ENCODE data around the gene BAHCC1. TPM values are rescaled to one million over a fixed set of nuclear protein-coding genes. Genes with fewer than 3 reads are reported as not detected.

BAHCC1 gene
- total and polyA plus RNA-seq, 10 of the 15 experiments (the other 5 are each of a cell fraction or from before 2014, with no cell fraction given) = 0.03 to 0.14 (median 0.11) TPM; not detected in 6

DNA sequence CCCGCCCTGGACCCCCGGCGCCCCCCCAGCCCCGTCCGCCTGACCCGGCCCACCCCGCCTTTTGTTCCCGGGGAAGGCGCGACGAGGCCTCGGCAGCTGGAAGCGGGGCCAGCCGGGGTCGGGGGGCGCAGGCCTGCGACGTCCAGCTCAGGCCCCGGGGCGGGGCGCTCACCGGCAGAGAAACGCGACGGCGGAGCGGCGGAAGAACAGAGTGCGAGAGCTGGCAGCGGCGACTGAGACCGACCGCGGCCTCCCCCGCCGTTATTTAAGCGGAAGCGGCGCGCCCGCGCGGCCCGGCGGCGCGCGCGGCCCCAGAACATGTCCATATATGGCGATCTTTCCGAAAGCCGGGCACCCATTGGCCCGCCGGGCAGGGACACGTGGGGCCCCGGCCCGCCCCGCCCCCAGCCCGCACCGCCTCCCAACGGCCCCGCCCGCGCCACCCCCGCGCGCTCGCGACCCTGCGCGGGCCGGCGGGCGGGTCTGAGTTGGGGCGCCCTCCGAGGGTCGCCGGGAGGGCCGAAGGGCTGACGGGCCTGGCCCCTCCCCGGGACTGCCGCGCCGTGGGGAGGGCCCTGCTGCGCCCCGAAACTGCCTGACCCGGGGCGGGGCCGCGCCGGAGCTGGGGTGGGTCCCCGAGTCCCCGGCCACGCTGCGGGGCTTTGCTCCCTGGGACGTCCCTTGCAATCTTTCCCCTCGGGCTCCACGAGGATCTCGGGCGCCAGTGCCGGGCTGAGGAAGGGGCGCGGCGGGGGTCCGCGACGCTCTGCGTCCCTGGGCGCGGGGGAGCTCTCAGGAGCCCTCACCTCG is 117.5 kb downstream of the BAHCC1 start, which contains the start of gene ACTG1:
ACTG1 (minus strand) TSS at position 238 of the 810 bp plus-strand sequence. CDS start 445 bp downstream, outside the sequence.
- Histone ChIP-seq H3K9ac (ENCODE audit: control insufficient read depth, insufficient read depth, low read length) (peak within 1 kb of the TSS; percentile 87), H3K79me2 (ENCODE audit: control insufficient read depth, insufficient read depth, low read length) (peaks cover 83% of the 10 kb centered on the region), H3K4me3 (peak within 1 kb of the TSS; percentile 95), H3K9me3 (replicated peaks; ENCODE audit: control insufficient read depth, insufficient read depth, low read length) (no peaks in the 10 kb centered on the region; the same call in 2 of the 3 replicates), H3K27ac (ENCODE audit: control insufficient read depth, insufficient read depth) (peak within 1 kb of the TSS; percentile 100), H4K20me1 (ENCODE audit: control insufficient read depth, insufficient read depth) (peaks cover 11% of the 10 kb centered on the region), H2AFZ (ENCODE audit: control insufficient read depth, low read depth, low read length) (no peak within 1 kb of the TSS), H3K4me1 (ENCODE audit: control insufficient read depth, insufficient read depth, low read length) (peaks cover 12% of the 10 kb centered on the region), H3K36me3 (ENCODE audit: control insufficient read depth in 2 of 2, insufficient read depth in 2 of 2, low read length in 1 of 2) (peaks cover 18 to 29% of the 10 kb centered on the region in 2 experiments), H3K4me2 (ENCODE audit: control insufficient read depth, insufficient read depth) (peak within 1 kb of the TSS; percentile 95), H3K27me3 (replicated peaks in 1 of 2; ENCODE audit: control insufficient read depth in 2 of 2, insufficient read depth in 2 of 2, low read length in 1 of 2) (no peaks in the 10 kb centered on the region)
- in situ Hi-C loops (cut with MboI) = no loop called here
- FAIRE-seq (no peak), ATAC-seq (peak; percentile 25), DNase-seq (ENCODE audit: low read depth, low spot score) (no peak)
- no TSS peak for BruUV-seq (replicated peaks)
- CTCF ChIA-PET = interaction anchor here (0.9 kb wide), 1 partner anchor 10 kb away, joined by 3 read pairs; no protein-coding TSS in a partner anchor
- intact Hi-C loops (cut with micrococcal nuclease; ENCODE audit: unreplicated experiment) = loop anchor here (10.0 kb wide), 1 partner anchor 258 kb away; no protein-coding TSS in a partner anchor
- POLR2A ChIA-PET = interaction anchor here (0.6 to 2.1 kb wide), 3 partner anchors 40 to 729 kb away, joined by 3 to 7 read pairs (median 6); partner anchors contain the start of gene FAAP100
- SMC1A ChIA-PET (ENCODE audit: uncharacterized antibody, unreplicated experiment) = no interaction called here
- RAD21 ChIA-PET (ENCODE audit: unreplicated experiment) = interaction anchor here (0.6 to 1.0 kb wide), 3 partner anchors 39 to 85 kb away, joined by 3 to 4 read pairs (median 4); partner anchors contain the start of gene FAAP100
- 1% methylated on average over 66 of the region's 111 CpGs for WGBS (ENCODE audit: insufficient coverage, insufficient replicate concordance, low lambda C conversion rate, missing lambda C conversion rate)
- TF ChIP-seq MYB (IDR thresholded peaks at IDR 0.05; ENCODE audit: borderline replicate concordance, low read depth, low read length) (no peak), EGR1 (IDR thresholded peaks at IDR 0.05; ENCODE audit: borderline replicate concordance in 1 of 2, low read depth in 2 of 2, low read length in 2 of 2) (peak in 1 of 2 experiments; percentile 93; a peak in 2 of 3 replicates), CTCF (IDR thresholded peaks at IDR 0.05 in 2 of 3, conservative IDR thresholded peaks at IDR 0.05 in 1 of 3; ENCODE audit: control insufficient read depth in 2 of 3, extremely low read depth in 1 of 3, insufficient read depth in 1 of 3, low read depth in 3 of 3, low read length in 3 of 3) (no peak), YY1 (IDR thresholded peaks at IDR 0.05; ENCODE audit: low read depth, low read length) (peak; percentile 76), RELA (IDR thresholded peaks at IDR 0.05; ENCODE audit: borderline replicate concordance, partially characterized antibody) (no peak), SIX5 (IDR thresholded peaks at IDR 0.05; ENCODE audit: low read depth, low read length, severe bottlenecking) (no peak), PAX8 (IDR thresholded peaks at IDR 0.05) (no peak), ZNF217 (IDR thresholded peaks at IDR 0.05) (no peak), RUNX3 (IDR thresholded peaks at IDR 0.05; ENCODE audit: low read length) (no peak), SUZ12 (IDR thresholded peaks at IDR 0.05; ENCODE audit: unreplicated experiment) (no peak), YBX1 (IDR thresholded peaks at IDR 0.05) (no peak), BCL3 (IDR thresholded peaks at IDR 0.05; ENCODE audit: borderline replicate concordance, insufficient read depth, low read depth, low read length, poor library complexity, severe bottlenecking) (peak; percentile 12), BCL11A (IDR thresholded peaks at IDR 0.05; ENCODE audit: low read depth, low read length) (no peak), SP1 (IDR thresholded peaks at IDR 0.05; ENCODE audit: low read depth, low read length) (peak; percentile 16), TCF7 (IDR thresholded peaks at IDR 0.05; ENCODE audit: borderline replicate concordance) (no peak)
- TF ChIP-seq, protein P1, sequence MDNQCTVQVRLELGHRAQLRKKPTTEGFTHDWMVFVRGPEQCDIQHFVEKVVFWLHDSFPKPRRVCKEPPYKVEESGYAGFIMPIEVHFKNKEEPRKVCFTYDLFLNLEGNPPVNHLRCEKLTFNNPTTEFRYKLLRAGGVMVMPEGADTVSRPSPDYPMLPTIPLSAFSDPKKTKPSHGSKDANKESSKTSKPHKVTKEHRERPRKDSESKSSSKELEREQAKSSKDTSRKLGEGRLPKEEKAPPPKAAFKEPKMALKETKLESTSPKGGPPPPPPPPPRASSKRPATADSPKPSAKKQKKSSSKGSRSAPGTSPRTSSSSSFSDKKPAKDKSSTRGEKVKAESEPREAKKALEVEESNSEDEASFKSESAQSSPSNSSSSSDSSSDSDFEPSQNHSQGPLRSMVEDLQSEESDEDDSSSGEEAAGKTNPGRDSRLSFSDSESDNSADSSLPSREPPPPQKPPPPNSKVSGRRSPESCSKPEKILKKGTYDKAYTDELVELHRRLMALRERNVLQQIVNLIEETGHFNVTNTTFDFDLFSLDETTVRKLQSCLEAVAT (IDR thresholded peaks at IDR 0.05) = no peak
- TF ChIP-seq, protein P2, sequence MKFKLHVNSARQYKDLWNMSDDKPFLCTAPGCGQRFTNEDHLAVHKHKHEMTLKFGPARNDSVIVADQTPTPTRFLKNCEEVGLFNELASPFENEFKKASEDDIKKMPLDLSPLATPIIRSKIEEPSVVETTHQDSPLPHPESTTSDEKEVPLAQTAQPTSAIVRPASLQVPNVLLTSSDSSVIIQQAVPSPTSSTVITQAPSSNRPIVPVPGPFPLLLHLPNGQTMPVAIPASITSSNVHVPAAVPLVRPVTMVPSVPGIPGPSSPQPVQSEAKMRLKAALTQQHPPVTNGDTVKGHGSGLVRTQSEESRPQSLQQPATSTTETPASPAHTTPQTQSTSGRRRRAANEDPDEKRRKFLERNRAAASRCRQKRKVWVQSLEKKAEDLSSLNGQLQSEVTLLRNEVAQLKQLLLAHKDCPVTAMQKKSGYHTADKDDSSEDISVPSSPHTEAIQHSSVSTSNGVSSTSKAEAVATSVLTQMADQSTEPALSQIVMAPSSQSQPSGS (IDR thresholded peaks at IDR 0.05; ENCODE audit: low read length) = no peak
